ENCODE data around the gene C2orf92.

C2orf92 gene

DNA sequence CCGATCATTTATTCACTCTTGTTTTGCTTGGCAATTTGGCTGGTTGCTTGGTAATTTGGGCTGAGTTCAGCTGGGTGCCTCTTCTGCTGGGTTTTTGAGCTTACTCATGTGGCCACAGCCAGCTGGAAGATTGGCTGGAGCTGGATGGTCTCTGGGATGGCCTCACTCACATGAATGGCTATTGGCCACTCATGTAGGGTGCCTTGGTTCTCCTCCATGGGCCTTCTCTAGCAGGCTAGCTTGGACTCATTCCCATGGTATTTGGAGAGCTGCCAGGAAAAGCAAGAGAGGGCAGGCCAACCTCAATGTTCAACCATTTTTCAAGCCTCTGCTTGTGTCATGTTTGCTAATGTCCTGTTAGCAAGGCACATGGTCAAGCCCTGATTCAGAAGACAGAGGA is 60.7 kb downstream of the C2orf92 start:
- no peak for DNase-seq (ENCODE audit: low read depth)

DNA sequence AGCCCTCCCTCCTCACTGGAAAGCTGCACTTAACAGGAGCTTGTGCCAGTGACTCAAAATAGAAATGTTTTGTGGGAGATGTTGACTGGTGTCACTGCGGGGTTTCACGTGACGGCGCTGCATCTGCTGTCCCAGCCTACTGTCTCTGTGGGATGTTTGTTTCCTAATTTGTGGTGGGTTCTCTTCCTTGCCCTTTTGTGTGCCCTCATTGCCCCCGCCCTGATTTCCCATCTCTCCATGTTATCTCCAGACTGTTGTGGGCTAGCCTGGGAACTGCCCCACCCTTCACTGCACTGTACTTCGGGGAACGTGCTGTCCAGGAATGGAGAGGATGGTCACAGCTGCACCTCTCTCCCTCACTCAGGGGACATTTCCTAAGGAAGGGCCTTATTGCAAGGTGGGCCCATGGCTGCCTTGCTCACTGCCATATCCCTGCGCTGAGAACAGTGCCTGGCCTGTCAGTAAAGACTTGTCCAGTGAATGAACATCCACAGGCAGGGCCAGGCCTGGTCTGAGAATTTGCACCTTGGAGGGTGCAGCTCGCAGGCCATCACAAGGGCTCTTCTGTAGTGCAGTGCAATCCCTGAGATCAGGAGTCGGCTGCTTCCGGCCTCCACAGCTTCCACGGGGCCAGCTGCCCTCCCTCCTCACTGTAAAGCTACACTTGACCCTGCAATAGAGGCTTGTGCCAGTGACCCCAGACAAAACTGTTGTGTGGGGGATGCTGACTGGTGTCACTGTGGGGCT is 61.9 kb downstream of the C2orf92 start:
- no peak for DNase-seq (ENCODE audit: low read depth)

DNA sequence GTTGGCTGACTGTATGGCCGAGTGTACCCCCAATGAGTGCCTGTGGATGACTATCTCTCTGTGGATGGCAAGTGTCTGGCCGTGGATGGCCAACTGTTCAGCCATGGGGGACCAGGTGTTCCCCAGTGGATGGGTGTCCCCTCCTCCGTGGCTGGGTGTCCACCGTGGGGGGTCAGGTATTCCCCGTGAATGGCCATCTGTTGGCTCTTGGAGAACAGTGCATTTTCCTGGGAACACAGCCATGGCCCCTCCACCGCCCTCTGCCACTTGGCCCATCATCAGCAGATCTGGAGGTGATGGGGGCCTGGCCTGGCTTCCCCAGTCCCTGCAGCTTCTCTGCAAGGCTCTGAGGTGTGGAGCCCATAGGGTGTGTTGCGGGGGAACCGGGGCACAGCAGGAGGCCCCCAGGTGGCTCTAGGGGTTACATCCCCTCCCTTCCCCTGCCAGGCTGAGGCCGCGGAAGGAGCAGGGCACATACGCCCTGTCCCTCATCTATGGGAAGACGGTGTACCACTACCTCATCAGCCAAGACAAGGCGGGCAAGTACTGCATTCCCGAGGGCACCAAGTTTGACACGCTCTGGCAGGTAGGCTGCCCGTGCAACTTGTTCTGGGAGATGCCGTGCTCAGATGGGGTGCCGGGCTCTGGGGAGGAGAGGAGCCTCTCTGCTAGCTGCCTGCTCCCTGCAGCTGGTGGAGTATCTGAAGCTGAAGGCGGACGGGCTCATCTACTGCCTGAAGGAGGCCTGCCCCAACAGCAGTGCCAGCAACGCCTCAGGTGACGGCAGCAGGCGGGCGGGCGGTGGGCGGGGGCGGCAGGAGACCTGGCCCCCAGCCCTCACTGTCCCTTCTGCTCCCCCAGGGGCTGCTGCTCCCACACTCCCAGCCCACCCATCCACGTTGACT is 63.2 kb downstream of the C2orf92 start:
- no peak for DNase-seq (ENCODE audit: low read depth)

DNA sequence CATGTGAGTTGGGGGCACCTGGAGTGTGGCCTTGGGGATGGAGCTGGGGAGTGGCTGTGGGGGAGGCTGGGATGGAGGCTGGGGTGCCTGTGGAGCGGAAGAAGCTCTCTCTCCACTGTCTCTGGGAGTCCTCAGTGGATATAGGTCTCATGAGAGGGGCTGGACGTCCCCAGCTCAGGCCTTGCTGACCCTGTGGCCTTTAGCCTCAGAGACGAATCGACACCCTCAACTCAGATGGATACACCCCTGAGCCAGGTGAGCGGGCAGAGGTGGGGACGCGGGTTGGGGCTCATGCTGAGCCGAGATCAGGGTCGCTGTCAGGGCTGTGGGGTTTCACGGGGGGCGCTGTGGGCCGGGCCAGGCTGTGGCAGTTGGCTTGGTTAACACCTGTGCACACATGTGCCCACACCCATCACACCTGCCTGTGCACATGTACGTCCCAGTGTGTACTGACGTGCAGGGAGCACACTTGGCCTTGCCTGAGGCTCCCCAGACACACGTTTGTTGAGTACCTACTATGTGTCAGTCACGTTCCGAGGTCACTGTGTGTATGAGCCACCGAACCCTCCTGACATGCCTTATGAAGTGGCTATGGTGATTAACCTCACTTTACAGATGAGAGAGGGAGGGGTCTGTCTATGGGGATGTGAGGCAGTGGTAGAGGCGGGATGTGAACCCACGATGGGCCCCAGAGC is 64.0 kb downstream of the C2orf92 start:
- DNase-seq (ENCODE audit: low read depth): no peak

DNA sequence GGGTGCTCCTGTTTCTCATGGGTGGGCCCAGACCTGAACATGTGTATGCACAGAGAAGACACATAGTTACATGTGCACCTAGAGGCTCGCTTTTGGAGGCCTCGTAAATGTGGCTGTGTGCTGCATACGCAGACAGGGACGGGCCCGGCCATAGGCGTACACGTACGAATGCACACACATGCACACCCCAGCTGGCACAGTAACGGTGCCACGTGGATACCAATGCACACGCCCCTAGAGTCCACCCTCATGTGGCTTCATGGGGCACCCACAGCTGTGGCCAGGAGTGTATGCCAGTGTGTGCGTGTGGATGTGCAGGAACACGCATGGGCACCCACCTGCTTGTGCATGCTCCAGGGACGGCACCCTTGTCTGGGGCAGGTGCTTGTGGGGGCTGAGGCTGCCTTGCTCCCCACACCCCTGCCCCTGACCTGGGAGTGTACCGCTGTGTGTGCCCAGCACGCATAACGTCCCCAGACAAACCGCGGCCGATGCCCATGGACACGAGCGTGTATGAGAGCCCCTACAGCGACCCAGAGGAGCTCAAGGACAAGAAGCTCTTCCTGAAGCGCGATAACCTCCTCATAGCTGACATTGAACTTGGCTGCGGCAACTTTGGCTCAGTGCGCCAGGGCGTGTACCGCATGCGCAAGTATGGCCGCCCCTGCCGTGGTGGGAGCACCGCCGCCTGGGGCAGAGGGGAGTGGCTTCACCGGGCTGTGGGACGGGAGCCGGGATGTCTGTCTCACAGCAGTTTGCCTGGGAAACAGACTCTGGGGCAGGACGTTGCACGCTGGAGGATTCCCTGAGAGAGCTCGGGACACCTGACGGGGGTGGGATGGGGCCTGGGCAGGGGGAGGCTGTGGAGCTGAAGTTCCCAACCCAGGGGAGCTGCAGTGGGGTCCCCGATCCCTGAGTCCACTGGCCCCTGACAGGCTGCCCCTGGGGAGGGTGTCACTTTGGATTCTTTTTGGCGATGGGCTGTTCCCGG is 64.8 kb downstream of the C2orf92 start:
- no peak for DNase-seq (ENCODE audit: low read depth)

DNA sequence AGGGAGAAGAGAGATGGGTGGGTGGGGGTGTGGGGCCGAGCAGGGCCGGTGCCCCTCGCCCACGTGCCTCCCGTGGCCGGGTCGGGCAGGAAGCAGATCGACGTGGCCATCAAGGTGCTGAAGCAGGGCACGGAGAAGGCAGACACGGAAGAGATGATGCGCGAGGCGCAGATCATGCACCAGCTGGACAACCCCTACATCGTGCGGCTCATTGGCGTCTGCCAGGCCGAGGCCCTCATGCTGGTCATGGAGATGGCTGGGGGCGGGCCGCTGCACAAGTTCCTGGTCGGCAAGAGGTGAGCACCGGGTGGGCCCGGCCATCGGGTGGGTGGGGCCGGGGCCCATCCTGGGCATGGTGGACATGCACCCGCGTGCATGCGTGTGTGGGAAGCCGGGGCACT is 65.6 kb downstream of the C2orf92 start:
- no peak for DNase-seq (ENCODE audit: low read depth)

DNA sequence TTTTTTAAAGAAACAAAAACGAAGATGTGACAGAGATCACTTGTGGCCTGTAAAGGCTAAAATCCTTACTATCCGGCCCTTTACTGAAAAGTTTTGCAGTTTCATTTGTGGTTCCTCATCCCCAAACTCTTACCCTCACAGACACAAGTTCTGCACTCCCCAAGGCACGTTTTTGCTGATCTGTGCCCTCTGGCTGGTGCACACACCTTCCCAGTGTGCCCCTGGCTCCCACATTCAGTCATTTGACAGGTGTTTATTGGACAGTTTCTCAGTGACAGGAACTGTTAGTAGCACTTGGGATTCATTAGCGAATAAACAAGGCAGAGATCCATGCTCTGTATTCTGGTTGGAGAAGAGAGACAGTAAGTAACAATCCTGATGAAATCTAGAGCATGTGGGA is 66.7 kb downstream of the C2orf92 start:
- DNase-seq (ENCODE audit: low read depth): no peak

DNA sequence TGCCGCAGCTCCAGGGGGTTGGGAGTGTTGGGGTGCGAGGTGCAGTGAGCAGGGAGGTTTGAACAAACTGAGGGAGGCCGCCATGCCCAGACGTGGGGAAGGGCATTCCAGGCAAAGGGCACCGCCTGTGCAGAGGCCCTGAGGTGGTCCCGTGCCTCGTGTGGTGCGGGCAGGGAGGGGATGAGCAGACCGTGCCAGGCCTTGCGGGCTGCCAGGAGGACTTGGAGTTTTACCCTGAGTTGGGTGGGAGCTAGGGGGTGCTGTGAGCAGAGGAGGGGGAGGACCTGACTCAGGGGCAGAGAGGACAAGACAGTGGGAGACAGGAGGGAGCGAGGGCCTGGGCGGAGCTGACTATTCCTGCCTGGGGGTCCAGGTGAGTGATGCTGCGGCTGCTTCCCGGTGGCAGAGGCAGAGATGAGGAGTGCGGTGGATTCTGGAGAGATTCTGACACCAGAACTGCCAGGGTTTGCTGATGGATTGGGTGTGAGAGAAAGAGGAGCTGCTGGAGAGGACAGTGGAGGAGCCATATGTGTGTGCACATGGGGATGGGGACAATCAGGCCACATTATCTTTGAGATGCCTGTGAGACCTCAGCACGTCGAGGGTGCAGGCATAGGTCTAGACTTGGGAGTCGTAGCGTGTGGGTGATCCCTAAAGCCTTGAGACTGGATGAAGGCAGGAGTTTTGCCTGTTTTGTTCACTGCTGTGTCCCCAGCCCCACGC is 67.3 kb downstream of the C2orf92 start:
- DNase-seq (ENCODE audit: low read depth): no peak

DNA sequence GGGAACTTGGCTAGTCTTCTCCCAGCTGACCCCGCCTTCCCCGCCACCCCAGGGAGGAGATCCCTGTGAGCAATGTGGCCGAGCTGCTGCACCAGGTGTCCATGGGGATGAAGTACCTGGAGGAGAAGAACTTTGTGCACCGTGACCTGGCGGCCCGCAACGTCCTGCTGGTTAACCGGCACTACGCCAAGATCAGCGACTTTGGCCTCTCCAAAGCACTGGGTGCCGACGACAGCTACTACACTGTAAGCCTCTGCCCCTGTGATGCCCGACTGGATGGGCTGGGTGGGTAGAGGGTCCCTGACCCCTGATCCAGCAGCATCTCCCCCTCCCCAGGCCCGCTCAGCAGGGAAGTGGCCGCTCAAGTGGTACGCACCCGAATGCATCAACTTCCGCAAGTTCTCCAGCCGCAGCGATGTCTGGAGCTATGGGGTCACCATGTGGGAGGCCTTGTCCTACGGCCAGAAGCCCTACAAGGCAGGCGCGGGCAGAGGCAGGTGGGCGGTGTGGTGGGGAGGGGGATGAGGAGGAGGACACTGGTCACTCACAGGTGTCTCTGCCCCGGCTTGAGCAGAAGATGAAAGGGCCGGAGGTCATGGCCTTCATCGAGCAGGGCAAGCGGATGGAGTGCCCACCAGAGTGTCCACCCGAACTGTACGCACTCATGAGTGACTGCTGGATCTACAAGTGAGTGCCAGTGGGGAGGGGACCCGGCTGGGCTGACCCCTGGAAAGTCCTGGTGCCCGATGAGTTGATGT is 68.1 kb downstream of the C2orf92 start:
- no peak for DNase-seq (ENCODE audit: low read depth)

DNA sequence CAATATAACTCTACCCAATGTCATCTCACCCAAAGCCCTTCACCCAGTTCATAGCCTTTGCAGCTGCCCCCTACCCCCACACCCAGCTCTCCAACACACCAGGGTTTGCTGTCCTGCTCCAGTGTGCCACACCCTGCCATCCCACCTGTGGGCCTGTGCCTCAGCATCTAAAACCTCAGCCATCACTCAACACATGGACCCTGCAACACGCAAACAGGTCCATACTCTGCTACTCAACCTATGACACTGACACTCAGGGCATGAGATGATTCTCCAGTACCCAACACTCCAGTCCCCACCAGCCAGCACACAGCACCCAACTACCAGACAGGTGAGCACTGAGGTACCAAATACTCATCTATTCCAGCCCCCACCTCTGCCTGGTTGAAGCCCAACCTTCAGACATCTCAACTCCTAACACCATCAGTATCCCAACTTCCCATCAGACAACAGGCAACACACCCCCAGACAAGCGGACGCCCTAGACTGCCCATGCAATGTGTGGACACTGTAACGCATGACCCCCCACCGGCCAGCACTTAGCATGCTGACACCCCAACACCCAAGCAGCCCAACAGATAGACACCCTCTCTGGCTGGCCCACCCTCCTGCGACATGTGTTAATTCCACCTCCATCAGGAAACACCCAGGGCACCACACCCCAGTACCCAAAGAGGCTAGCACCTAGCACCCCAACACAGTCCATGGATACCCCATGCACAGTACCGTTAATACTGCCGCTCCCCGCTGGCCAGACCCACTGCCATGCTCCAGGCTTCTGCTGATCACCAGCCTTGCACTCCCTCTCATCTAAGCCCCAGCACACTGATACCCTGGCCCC is 68.9 kb downstream of the C2orf92 start:
- no peak for DNase-seq (ENCODE audit: low read depth)

DNA sequence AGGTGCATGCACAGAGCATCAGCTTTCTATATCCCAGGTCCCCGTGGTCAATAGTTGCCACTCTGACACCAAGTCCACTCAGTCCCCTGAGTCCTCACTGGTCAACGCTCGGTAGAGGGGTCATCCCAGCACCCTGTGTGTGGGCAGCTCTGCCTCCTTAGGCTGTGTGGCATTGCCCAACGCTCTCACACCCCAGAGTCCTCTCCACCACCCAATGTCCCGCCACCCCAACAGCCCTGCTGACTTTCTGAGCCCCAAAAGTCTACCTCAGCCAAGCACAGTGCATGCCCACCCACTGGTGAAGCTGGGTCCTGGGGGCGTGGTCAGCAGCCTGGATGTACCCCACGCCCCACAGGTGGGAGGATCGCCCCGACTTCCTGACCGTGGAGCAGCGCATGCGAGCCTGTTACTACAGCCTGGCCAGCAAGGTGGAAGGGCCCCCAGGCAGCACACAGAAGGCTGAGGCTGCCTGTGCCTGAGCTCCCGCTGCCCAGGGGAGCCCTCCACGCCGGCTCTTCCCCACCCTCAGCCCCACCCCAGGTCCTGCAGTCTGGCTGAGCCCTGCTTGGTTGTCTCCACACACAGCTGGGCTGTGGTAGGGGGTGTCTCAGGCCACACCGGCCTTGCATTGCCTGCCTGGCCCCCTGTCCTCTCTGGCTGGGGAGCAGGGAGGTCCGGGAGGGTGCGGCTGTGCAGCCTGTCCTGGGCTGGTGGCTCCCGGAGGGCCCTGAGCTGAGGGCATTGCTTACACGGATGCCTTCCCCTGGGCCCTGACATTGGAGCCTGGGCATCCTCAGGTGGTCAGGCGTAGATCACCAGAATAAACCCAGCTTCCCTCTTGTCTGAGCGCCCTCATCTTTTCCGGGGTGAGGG is 69.7 kb downstream of the C2orf92 start:
- DNase-seq (ENCODE audit: low read depth): no peak

DNA sequence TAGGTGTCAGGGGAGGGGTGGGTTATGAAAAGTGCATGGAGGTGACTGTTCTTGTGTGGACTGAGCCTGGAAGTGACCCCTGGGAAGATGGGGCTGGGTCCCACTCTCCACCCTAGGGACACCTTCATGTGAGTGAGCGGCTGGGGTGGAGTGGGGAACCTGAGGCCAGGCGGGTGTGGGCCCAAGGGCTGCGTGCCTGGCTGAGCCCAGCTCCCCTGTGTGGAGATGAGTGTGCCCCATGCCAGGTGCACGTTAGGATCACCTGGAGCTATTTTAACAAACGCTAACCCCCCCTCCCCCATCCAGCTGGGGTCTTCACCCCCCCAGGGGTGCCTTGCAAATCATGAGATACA is 70.4 kb downstream of the C2orf92 start:
- DNase-seq (ENCODE audit: low read depth): no peak

DNA sequence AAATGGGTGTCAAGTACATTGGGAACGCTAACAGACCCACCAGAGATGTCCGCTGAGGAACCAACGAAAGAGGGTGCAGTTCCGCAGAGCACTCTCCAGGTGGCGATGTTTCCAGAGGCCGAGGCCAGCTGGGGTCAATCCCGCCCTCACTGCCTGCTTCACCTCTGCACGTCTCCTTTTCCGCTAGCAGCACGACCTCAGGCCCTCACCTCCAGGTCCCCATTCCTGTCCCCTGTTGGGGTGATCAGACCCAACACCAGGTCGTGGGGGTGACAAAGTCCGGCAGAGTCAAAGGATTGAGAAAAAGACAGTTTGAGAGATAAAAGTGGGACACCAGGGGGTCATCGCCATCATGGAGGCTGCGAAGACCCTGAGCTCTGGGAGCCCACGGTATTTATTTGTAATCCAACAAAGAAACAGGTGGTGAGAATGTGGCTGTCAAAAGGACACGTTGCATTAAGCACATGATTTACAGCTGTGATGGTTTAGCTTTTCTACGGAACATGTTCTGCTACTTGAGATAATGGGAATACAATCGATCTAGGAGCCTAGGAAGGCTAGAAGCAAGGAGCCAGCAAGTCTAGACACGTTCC is 71.2 kb downstream of the C2orf92 start:
- DNase-seq (ENCODE audit: low read depth): no peak

DNA sequence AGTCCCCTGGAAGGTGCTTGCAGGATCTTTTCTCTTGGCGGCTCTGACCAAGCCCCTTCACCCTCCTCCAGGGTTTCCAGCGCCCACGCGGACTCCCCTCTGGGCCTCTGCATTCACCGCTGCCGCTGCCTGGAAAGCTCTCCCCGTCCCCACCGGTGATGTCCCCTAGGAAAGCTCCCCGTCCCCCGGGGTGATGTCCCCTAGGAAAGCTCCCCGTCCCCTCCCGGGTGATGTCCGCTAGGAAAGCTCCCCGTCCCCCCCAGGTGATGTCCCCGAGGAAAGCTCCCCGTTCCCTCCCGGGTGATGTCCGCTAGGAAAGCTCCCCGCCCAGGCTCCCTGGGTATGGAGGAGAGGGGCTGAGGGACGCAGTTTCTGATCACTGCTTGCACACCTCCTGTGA is 71.7 kb downstream of the C2orf92 start:
- DNase-seq (ENCODE audit: low read depth): no peak

DNA sequence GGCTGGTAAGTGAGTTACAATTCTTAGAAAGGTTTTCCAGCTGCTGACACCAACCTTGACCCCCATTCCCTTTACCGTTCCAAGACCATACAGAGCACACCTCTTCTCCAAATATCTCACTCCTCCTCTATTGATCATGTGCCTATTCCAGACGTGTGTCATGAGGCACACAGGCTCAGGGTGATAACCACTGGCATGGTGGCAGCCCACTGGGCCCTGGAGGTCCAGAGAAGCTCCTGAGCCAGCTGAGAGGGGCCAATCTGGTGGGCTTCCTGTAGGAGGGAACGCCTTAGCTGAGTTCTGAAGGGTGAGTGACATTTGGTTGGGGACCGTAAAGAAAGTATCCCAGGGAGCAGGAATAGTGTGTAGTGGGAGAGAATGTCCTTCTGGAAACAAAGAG is 72.2 kb downstream of the C2orf92 start:
- DNase-seq (ENCODE audit: low read depth): no peak

DNA sequence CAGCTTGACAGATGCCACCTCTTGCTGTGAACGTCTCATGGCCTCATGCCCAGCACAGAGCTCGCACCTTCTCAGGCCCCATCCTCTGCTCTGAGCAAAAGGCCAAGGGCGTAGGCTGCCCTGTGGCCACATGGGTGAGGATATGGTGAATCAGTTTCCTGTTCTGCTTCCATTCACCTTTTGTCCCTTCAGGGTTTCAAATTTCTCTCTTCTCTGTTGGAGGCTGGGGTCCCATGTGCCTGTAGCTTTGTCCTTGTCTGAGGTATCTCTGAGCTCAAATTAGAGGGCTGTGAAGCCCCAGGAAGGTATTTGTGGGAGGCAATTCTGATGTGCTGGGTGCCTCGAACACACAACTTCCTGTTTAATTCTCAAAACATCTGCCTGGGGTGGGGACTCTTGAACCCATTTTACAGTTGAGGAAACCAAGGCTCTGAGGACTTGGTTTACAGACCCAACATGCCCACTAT is 72.9 kb downstream of the C2orf92 start:
- no peak for DNase-seq (ENCODE audit: low read depth)

DNA sequence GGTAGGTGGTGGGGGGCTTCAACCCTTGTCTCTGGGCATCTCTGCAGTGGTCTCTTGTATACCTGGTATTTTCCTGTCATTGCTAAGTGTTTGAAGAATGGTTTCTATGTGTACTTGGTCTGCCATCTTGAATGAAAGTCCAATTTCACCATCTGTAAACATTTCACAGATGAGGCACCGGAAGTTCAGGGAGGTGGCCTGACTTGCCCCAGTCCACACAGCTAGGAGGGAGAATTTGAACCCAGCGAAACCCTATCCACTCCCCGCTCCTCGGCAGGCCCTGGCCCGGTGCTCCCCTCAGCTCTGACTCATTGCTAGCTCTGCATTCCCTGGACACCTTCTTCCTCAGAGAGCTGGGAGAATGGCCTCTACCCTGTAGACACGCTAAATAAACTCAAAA is 74.4 kb downstream of the C2orf92 start:
- no peak for DNase-seq (ENCODE audit: low read depth)

All from activated T-cell treated with anti-CD3 and anti-CD28 coated beads for 24 hours (primary cell).